ENCODE results near the gene SPTBN1.

The SPTBN1 gene

GRCh38 chr2:54664238-54664786 is 208.2 kb downstream of the SPTBN1 start:
- no peak for DNase-seq

DNA sequence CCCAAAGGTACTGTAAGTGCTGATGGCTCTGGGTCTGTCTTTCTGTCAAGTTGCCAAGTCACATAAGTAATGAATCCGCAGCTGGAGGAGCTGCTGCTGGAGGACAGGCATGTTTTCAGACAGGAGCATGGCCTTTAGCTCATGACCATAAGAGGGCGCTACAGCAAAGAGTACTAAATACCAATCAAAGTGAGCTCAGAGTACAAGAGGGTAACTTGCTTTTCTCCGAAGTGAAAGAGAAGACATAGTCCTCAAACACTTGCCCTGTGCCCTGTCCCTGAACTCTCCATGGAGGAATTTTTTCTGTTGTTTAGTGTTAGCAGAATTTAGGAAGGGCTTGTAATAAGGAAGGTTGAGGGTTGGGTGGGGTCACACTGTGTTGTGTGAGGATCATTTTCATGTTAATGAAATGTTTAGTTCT is 209.3 kb downstream of the SPTBN1 start:
- peak; percentile 5 for DNase-seq

GRCh38 chr2:54666131-54666633 is 210.1 kb downstream of the SPTBN1 start:
- no peak for DNase-seq

GRCh38 chr2:54666634-54667265 is 210.6 kb downstream of the SPTBN1 start:
- no peak for DNase-seq

- no peak for DNase-seq
Measured at GRCh38 chr2:54667266-54667639, 211.1 kb downstream of the SPTBN1 start.

- DNase-seq: no peak
Measured at GRCh38 chr2:54667726-54668650, 211.9 kb downstream of the SPTBN1 start.

GRCh38 chr2:54668711-54669110 is 212.6 kb downstream of the SPTBN1 start:
- no peak for DNase-seq

DNA sequence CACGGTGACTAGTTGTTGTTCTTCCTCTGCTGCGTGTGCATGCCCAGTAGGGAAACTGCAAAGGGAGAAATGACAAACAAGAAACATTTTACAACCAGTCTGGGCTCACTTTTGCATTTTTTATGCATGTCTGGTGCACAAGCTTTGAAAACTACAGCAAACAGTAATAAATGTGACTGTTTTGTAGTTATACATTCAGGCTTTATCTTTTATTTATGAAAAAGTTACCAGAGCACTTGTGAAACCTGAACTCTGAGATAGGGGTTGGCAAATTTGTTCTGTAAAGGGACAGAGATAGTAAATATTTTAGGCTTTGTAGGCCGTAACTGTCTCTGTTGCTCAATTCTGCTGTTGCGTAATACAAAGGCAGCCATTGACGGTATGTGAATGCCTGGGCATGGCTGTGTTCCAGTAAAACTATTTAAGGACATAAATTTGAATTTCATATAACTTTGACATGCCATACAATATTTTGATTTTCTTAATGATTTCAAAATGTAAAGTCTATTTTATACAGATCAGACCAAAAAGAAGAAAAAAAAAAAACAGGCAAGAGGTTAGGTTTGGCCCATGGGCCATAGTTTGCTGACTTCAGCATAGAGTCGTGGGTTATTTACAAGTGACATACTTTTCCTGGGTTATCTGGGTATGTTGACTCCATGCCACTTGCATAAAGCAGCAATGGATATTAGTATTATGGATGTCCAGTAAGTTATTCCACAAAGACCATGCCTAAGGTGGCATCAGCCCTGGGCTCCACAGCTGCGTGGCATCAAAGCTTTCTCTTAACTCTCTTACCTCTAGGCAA is 213.8 kb downstream of the SPTBN1 start:
- DNase-seq: no peak

DNA sequence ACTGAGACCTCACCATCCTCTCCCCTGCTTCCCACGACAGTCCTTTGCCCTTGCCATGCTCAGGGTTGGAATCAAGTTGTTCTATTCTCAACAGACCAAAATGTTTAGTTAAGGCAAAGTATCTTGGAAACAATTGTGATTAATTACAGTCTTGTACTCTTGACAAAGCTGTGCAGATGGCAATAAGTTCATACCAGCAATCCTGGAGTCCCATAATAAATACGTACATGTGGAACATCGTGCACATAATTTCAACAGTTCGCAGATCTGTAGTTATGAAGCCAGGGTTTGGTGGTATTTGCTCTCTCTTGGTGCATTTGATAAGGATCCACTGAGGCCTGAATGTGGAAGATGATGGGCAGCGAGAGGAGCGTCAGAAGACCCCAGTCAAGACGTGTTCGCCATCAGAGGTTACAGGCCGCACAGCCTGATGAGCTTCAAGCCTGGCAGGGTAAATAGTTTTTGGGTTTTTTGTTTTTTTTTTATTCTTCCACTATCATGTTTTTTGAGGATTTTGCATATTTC is 214.4 kb downstream of the SPTBN1 start:
- DNase-seq: no peak

DNA sequence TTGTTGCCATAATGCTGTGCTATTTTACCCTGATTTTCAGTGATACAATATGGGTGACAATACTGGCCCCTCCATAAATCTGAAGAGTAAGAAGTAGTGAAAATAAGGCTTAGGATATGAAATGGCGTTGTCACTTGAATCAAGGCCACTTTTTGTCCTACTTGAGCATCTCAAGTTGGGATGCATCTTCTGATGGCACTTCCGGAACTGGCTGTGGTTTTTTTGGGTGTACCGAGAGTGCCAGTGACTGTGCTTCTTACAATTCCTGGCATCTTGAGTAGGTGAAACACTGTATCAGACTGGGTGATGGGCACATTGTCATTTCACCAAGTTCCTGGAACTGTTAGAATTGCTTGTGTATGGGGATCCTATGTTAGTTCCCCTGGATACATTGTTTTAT is 214.9 kb downstream of the SPTBN1 start:
- DNase-seq: no peak

GRCh38 chr2:54671875-54672589 is 215.9 kb downstream of the SPTBN1 start:
- no peak for DNase-seq

DNA sequence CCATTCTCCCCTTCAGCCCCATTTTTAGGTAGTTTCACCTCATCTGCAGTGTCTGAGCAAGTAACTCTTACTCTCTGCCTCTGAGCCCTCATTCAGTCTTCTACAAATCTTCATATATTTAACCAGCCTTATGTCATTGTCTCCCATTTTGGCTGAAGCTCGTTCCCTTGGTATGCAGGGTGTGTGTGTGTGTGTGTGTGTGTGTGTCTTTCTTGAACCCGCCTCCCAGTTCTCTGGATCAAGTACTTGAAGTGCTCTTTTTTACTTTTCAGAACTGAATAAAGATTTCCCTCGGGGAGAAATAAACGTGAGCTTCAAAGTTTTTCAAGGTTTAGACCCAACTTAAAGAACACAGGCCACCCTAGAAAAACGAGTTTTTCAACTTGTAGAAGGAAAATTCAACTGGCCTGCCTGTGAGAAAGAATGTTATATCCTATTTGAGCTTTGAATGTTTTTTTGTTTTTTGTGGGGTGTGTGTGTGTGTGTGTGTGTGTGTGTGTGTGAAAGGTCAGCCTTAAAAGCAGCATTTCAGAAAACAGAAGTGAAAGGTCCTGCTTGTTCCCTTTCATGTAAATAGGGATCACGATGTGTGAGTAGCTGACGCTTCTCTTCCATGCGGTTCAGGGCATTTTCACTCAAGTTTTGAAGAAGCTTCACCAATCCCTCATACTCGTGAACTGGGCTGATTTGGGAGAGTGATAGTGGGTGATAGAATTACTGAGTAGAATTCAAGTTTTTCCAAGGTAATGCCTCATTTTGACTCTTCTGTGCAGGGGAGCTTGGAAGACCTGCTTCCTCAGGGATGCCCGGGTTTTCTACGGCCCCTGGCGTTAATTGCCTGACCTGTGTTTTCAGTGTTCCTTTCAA is 216.7 kb downstream of the SPTBN1 start:
- DNase-seq: no peak

DNA sequence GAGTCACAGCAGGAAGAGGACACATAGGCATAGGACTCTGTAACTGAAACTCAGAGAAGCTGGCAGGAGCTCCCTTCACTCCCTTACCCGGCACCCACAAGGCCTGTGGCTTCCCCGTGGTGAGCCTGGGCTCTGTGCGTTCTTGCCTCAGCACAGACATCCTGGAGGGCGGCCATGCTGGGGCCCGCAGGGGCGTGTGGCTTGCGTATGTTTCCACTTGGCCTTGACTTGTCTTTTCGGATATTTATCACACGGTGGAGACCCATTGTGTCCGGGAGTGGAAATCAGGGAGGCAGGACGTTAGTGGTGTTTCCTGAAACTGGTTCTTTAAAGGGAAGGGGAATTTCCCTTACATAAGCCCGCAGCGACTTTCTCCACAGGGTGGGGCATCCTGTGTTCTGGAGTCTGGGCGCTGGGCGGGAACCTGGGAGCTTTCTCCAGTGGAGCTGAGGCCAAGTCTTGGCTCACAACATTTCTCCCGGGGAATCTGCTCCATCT is 217.4 kb downstream of the SPTBN1 start:
- peak; percentile 3 for DNase-seq

DNA sequence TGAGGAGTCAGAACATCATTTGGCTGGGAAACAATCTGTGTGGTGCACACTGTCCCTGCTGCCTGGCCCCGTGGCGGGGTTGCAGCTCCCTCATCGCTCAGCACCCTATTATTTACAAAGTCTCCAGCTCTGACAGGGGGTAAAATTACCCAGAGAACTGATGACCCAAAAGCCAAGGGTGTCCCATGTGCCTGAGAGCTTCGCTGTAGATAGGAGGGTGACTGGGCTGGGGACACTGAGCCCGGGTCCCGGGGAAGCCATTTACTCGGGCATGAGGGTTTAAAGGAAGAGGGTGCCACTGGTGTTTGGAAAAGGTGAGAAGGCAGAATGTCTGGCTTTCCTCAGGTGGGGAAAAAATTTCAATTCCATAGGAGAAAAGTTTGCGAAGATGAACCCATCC is 219.2 kb downstream of the SPTBN1 start:
- DNase-seq: no peak

GRCh38 chr2:54675738-54676137 is 219.6 kb downstream of the SPTBN1 start:
- DNase-seq: no peak

DNA sequence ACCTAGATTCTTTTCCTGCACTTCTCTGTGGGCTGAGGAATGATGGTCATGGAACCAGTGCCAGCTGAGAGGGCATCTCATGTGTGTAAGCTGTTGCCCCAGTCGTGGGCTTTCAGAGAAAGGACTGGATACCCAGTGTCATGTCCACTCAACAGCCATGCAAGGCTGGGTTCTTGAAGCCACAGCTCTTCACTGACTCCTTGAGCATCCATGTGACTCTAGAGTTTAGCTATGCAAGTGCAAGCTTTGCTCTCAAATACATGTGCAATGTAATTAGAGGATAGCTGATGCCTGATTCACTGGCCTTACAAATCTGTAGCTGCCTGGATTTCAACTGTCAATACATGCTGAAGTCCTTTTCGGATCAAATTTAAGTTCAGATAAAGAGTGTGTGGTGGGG is 220.5 kb downstream of the SPTBN1 start:
- no peak for DNase-seq

DNA sequence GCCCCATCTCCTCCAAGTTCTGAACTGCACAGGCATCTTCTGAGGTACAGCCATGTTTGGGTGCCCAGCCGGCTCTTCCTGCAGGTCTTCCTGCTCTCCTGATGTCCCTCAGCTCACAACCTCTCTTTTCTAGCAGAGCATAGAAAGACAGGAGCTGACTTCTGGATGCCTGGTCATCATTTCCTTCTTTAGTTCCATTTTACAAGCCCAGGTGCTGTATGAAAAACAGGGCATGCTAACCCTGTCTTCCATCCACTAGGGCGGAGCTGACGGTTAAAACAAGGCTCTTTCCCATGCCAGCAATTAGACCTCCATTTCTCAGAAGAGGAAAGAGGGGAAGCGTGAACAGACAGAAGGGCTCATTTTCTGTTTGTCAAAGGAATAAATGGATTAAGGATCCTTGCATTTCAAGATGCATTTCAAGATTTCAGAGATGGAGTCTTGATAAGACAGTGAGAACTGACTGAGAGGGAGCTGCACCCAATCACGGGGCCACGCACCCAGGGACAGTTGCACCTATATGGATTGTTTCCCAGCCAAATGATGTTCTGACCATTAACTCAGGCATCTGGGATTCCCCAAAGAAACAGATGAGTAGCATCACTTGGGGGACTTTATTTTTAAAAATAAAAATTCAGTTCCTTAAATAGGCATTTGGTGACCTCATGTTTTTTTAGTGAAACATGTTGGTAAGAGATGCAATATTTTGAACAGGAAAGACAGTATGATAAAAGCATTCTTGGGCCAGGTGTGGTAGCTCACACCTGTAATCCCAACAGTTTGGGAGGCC is 221.5 kb downstream of the SPTBN1 start:
- DNase-seq: no peak

- no peak for DNase-seq
Measured at GRCh38 chr2:54678719-54679118, 222.6 kb downstream of the SPTBN1 start.

DNA sequence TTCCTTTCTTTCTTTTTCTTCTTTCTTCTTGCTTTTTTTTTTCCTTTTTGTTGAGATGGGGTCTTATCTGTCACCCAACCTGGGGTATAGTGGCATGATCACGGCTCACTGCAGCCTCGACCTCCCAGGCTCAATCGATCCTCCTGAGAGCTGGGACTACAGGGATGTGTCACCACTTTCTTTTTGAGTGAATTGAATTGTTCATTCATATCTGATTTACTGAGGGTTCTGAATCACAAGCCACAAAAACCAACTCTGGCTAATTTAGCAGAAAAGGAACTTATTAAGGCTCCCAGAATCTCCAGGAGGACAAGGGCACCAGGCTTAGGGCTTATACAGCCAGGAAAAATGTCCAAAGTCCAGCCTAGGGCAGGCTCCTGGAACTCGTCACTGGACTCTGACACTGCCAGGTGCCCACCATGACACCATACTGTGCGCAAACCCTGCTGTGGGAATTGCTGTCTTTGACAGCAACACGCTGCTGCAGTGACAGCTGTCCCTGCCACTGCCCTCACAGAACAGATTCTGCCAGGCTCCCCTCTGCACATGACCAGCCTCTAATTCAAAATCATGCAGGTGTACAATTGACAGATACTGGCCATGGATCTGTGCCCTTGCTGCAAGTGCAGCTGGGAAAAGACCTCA is 224.4 kb downstream of the SPTBN1 start:
- peak; percentile 43 for DNase-seq

Measured in stimulated activated naive CD4-positive, alpha-beta T cell treated with Interleukin-2 at 50 U/mL for 16 hours (primary cell).